Measurements from ENCODE around the gene PFKP.
"Not testable (repeated sequence)": the region's sequence is repeated elsewhere in the genome, so short reads cannot be mapped to it uniquely, and the experiment has no call there.

Gene PFKP

DNA sequence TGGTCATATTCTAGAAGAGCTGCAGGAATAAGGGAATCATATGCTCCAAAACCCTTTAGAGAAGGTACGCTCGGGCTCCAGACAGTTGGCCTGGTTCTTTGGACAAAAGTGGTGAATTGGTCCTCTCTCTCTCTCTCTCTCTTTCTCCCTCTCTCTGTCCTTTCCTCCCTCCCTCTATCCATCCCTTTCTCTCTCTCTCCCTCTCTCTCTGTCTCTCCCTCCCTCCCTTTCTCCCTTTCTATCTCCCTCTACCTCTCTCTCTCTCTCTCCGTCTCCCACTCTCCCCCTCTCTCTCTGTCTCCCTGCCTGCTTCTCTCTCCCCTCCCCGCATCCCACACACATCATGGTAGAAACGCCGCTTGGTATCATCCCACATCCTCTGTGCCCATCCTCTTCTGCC is 19.8 kb upstream of the PFKP start:
- no peak for DNase-seq

DNA sequence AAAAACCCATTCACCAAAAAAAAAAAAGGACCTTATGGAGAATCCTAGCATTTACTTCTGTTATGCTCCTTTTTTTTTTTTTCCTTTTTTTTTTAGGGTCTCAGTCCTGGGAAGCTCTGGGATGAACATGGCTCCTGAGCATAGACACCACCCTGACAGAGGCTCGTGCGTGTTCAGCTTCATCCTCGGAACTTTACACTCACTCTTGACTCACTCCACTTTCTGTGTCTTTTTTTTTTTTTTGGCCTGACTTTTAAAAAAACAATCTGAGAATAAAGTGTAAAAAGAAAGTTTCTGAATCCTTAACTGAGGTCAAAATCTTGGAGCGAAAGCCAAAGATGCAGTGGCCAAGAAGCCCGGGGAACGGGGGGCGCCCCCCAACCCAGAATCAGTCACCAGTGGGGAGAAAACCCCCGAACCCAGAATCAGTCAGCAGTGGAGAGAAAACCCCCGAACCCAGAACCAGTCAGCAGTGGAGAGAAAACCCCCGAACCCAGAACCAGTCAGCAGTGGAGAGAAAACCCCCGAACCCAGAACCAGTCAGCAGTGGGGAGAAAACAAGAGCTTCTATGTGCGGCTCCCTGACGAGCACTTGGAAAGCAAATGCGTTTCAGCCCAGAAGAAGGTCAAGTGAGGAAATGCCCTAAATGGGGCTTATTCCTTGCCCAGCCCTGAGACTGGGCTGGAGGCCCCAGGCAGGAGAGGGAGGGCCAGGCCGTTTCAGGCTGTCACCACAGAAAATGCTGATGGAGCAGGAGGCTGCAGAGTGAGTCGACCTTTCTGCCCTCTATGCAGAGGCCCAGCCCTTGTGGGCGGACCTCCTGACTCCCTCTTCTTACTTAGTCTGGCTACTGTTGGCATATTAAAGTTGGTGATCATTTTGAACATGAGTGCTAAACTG is 19.0 kb upstream of the PFKP start:
- no peak for DNase-seq

DNA sequence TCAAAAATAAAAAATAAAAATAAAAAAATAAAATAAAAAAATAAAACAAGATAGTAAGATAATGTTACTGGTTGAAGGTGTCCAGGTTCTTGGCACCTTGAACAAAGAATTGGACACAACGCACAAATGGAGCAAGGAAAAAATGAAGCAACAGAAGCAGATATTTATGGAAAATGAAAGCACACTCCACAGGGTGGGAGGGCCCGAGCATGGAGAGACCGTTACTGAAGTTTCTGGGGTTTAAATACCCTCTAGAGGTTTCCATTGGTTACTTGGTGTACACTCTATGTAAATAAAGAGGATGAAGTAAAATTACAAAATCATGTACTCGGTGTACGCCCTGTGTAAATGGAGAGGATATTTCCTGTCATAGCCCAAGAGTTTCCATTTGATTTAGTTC is 15.7 kb upstream of the PFKP start:
- no peak for DNase-seq

DNA sequence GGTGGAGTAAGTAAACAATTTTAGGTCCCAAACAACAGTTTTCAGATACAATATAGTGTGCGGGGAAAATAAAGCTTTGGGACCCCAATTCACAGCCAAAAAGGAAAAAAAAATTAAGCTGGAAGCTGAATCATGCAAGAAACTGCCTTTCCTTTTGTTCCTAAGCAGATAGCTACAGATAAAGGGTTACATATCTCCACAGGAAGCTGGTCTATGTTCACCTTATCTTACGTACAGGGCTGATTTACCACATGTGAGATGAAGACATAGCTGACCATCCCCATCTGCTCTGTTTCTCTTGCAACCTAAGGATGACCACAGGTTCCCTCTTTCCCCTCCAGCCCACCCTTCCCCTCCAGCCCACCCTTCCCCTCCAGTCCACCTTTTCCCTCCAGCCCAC is 14.2 kb upstream of the PFKP start:
- no peak for DNase-seq

DNA sequence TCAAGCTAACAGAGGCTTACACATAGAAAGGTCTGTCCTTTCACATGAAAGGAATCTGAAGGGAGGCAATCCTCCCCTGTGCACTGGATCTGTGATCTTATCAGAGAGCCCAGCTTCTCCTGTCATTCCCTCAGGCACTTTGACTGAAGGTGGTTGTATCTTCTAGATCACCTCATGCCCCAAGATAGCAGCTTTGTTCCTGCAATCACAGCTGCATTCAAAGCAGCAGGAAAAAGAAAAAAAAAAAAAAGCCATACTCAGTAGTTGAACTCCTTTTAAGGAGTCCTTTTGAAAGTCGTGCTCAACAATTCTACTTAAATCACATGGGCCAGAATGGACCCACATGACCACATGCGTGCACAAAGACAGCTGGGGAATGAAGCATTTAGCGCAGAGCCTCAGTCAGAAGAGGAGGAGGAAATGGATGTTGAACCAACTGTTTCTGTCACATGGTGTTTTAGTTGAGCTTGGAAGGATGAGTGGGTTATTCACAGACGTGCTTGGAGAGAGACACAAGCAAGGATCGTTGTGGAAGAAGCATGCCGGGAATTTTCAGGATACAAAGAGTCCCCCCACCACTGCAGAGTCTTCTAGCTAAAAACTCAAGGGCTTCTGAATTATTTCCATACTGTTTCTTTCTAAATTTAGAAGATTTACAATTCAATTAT is 13.0 kb upstream of the PFKP start:
- no peak for DNase-seq

DNA sequence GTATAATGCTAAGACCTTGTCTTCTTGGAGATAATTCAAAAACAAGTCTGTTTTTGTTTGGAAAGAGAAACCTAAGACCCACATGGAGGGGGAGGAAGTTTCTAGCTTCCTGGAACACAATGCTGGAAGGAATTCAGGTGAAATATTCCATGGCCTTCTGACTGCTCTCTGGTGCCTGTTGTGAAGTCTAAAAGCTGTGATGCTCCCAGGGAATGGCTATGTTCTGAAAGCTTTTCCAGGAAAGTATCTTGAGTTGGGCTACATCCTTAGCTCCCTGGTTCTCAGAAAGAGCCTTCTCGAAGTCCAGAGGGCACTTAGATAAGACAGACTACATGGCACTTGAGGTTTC is 12.5 kb upstream of the PFKP start:
- DNase-seq, result no peak

DNA sequence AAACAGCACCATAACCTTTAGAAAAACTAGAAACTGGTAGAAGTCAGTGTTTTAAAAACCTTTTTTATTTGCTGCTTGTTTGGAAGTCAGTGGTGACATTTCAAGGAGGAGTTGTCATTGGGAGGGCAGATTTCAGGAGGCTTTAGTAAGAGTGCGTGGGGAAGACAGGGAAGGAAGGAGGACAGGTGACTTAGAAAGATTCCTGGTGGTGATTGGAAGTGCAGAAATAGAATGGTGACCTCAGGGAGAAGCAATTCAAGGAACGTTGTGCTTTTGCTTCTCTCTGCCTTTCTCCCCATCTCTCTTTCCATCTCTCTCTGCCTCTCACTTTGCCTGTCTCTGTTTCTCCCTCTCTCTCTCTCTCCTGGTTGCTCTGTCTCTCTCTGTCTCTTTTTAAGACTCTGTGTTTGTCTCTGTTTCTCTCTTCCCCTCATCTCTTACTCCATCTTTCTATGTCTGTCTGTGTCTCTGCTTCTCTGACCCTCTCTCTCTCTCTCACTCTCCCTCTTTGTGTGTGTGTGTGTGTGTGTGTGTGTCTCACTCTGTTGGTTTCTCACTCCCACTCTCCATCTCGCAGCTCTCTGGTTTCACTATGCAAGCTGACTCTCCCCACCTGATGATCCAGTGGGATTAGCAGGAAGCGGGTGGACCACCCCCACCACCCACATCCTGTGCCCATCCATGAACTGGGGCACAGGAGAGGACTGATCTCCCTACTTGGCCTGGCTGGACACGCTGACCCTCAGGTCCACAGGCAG is 10.9 kb upstream of the PFKP start:
- no peak for DNase-seq

DNA sequence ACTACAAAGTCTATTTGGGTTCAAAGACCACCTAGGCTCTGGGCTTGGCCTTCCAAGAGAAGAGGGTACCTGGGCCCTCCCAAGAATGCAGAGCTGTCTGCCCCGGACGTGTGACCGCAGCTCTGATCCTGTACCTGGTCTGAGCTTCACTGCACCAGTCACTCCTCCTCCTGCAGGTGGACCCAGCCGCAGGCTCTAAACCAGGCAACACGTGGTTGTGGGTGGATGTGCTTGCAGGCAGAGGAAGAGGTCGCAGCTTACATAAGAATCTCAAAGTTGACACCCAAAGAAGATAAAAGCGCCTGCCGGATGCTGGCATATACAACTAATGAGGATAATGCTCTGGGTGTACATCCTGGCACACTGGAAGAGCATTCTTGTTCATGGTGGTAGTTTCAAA is 9.4 kb upstream of the PFKP start:
- peak in 2 of 5 experiments; percentile 39 to 53 for DNase-seq

DNA sequence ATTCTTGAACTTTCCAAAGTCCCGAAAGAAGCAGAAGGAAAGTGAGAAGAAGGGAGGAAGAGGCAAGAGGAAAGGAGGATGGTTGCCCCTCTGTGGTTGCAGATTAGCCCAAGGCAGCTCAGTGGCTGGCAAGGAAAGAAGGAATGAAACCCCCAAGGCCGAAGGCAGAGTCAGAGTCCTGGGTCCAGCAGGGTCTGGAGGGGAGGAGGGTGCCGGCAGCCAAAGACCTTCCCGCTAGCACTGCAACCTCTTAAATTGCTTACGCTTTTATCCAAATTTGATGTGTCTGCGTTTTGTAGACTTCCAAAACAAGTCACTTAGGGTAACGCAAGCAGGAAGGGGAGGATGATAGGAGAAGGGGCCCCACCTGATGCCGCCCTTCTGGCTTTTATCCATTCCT is 7.4 kb upstream of the PFKP start:
- DNase-seq, result no peak

DNA sequence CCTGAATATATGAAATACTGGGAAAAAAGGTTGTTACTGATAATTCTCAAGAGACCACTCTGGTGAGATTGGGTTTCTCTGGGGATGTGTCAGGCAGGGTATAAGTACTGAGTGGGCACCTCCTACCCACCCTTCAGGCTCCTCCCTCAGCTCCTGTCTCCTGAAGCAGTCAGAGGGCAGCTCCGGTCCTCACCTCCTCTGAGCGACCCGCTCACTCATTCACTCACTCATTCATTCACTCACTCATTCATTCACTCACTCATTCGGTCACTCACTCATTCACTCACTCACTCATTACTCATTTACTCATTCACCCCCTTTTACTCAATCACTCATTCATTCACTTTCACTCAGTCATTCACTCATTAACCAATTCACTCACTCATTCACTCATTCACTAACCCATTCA is 6.9 kb upstream of the PFKP start:
- no peak for DNase-seq

DNA sequence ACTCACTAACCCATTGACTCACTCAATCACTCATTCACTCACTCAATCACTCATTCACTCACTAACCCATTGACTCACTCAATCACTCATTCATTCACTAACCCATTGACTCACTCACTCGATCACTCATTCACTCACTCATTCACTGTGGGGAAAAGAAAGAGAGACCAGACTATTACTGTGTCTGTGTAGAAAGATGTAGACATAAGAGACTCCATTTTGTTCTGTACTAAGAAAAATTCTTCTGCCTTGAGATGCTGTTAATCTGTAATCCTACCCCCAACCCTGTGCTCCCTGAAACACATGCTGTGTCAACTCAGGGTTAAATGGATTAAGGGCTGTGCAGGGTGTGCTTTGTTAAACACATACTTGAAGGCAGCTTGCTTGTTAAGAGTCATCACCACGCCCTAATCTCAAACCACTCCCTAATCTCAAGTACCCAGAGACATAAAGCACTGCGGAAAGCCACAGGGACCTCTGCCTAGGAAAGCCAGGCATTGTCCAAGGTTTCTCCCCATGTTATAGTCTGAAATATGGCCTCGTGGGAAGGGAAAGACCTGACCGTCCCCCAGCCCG is 5.9 kb upstream of the PFKP start:
- DNase-seq, result not testable (repeated sequence)

DNA sequence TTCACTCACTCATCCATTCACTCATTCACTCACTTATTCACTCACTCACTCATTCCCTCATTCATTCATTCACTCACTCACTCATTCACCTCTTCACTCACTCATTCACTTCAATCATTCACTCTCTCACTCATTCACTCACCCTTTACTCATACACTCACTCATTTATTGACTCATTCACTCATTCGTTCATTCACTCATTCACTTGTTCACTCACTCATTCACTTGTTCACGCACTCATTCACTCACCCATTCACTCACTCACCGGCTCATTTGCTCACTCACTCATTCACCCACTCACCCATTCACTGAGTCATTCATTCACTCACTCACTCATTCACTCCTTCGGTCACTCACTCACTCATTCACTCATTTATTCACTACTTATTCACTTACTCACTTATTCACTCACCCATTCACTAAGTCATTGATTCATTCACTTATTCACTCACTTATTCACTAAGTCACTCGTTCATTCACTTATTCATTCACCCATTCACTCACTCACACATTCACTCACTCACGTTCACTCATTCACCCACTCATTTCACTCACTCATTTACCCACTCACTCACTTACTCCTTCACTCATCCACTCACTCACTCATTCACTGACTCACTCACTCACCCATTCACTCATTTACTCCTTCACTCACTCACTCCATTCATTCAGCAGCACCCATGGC is 4.7 kb upstream of the PFKP start:
- DNase-seq, result no peak

DNA sequence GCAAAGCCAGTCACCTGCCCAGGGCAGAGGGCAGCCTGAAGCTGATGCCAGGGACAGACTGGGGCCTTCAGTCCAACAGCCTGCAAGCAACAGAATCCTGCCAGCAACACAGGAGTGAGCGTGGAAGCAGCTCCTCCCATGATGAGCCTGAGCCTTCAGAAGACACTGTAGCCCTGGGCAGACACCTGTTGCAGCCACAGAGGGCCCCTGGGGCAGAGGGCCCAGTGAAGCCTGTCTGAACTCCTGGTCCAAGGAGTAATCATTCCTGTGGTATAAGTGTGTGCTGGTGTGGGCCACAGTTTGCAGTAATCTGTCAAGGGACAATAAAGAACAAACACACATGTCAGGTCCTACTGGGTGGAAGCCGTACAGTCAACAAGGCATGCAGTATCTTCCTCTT is 2.9 kb upstream of the PFKP start:
- no peak for DNase-seq

DNA sequence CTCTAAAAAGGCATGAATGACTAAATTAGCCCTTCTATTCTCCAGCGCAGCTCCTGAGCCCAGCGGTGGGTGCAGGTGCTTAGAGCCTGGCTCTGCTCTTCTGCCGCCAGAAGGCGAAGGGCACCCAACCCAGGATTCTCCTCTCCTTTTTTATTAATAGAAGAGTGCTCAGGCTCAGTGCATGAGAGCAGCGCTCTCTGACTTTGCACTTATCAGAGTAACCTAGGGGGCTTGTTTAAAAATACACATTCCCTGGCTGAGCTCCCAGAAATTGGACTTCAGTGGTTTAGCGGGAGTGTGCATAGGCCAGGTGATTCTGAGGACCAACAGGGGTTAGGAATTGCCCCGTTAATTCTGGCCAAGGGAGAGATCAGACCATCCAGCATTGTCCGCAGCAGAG is 1.7 kb upstream of the PFKP start:
- DNase-seq, result no peak

DNA sequence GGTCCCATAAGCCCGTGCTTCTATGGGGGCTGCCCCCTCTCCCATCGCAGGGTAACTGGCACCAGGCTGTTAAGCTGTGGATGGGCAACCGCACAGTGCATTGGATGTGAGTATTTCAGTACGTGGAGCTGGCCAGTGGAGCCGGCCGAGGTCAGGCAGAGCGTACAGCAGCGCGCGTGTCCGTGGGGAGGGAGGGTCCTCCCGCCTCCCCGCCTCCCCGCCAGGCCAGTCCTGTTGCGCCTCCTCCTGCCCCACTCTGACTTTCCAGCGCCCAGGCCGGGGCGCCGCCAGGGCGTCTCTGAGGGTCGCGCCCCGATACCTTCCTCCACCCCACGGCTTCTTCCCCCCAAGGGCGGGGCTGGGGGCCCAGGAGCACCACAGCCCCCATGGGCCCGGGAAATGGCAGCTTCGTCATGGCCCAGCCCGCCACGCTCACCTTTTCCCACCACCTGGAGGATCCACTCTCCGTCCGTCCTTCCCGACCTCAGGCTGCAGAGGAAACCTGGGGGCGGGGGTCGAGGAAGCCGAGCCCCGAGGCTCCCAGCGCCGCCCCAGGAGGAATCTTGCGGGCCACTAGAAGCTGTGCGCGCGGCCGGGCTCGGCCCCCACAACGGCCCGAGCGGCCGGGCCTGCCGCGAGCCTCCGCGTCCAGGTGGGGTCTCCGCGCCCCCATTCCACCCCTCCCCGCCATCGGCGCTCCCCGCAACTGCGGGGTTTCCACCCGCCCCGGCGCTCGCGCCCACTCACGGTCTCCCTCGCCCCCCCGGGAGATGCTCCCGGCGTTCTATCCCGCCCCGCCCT is 831 bp upstream of the PFKP start:
- no peak for DNase-seq

DNA sequence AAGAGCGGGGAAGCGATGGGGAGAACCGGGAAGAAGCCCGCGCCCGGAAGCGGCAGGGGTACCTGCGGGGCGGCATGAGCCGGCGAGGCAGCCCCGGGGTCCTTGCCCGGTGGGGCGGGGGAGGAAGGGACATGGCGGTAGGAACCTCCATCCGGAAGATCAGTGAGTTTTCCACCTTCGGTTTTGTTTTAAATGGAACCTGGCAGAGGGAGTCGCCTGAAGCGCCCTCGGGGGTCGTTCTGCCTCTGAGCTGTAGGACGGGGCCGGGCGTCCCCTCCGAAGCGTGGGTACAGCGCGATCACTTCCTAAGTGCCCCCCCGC is 471 bp downstream of the PFKP start:
- DNase-seq, result no peak

DNA sequence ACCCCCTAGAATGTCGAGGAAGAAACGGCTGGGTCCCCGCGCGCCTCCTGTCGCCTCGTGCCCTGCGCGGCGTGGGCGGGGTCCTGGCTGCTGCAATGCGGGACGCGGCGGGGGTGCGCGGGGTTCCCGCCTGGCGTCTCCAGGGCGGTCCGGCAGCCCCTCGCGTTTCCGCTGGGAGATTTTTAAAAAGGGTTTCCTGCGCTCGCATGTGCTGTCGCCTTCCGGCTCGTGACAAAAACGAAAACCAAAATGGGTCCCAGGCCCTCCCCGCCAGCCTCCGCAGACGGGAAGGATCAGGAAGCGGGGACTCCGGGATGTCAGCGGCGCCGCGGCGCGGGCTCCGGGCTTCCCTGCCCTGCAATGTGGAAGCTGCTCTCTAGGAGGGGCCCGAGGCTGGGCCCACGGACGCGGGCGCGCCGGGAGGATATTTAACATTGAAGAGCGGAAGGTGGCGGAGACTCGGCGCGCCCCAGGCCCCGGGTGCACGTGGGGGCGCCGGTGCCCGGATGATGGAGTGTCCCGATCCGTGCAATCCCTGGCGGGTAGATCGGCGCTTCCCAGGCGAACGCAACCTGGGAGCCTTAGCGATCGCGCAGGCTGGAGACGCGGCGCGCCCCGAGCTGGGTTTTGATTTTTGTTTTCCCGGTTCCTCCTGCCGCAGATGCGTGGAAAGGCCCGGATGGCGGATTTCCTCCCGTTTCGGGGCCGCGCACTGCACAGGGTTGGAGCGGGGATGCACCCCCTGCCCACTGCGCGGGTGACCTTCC is 1.0 kb downstream of the PFKP start:
- peak in 4 of 5 experiments; percentile 36 to 77 (median 50) for DNase-seq

DNA sequence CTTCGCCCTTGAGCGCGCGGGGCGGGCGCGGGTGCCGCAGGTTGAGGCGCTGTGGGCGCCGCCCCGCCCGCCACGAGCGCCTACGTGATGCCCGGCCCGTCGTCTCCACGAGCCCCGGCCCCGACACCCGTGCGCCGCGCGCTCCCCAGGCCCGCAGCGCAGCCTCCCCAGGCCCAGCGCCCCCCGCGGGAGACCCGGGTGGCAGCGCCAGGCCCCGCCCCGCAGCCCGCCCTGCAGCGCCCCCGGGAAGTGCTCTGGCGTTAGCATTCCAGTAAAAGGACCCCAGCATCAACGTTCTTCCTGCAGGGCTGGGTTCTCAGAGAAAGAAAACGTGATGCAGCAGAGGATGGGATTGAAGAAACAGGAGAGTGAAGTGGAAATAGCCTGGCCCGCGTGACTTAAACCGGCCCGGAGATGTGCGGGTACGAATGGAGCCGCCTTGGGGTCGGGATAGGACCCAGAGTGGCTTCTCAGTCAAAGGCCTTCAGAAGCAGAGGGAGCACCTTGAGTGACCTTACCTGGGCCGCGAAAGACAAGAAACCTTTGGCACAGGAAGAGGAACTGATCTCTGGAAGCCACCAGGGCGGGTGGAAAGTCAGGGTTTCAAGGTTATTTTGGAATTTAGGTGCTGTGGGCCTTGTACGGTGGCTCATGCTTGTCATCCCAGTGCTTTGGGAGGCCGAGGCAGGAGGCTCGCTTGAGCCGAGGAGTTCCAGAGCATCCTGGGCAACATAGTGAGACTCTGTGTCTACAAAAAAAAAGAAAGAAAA is 1.8 kb downstream of the PFKP start:
- DNase-seq, result peak in 1 of 5 experiments; percentile 50

DNA sequence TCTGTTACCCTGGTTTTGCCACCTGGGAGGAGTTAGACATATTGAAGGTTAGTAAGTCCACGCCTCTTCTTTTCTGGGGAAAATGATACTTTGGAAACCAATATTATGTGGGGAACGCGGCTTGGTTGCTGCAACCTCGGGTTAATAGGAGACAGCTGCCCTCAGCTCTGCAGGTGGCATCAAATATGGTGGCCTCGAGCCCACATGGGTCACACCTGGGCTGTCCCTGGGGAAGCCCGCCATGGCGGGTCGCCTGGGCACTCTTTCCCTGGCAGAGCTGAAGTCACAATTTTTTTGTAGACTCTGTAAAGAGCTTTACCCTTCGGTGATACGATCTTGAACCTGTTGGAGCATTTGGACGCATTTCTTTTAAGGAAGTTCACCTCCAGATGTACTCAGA is 2.5 kb downstream of the PFKP start:
- no peak for DNase-seq

Measured in T-helper 2 cell (primary cell).